Thyroid gland (tissue), 4 donors: ENCODE measurements around the gene PTPN3. TPM values are rescaled to one million over a fixed set of nuclear protein-coding genes. Genes with fewer than 3 reads are reported as not detected.
A peak's percentile ranks its signal among the peaks of the same experiment; 100 is the strongest.
"Not testable (repeated sequence)": the region's sequence is repeated elsewhere in the genome, so short reads cannot be mapped to it uniquely, and the experiment has no call there.

Source experiments
- DNase-seq, 2 donors: peaks; one replicate each; pipeline ENCODE4 v3.0.0-alpha.2; 2019
- H3K27ac ChIP-seq, 3 donors: fragments of 200-600 bp; sonication (generic); 1 replicate in 2 of 3; 2 replicates in 1 of 3; pipeline ENCODE4 v1.5.1; 2016 to 2019; ENCODE audit warnings: mild to moderate bottlenecking in 1 of 3, moderate library complexity in 1 of 3
- H3K27me3 ChIP-seq: fragments of 200-600 bp; sonication (generic); one replicate; pipeline ENCODE4 v1.5.1; 2019
- H3K36me3 ChIP-seq, 2 donors: fragments of 200-600 bp; sonication (generic); one replicate each; pipeline ENCODE4 v1.5.1; 2016 to 2019
- H3K4me1 ChIP-seq, 2 donors: fragments of 200-600 bp; sonication (generic); one replicate each; pipeline ENCODE4 v1.5.1; 2017 to 2019
- H3K4me3 ChIP-seq, 3 donors: fragments of 200-600 bp; sonication (generic); replicated peaks in 1 of 3; 1 replicate in 2 of 3; 2 replicates in 1 of 3; pipeline ENCODE4 v1.5.1; 2016; ENCODE audit warnings: mild to moderate bottlenecking in 1 of 3
- H3K9me3 ChIP-seq: fragments of 200-600 bp; sonication (generic); one replicate; pipeline ENCODE4 v1.5.1; 2017
- CTCF ChIP-seq, 6 experiments: fragments of 200-600 bp in 3 of 6; fragments of 450-650 bp in 3 of 6; sonication (generic) in 3 of 6; IDR thresholded peaks; one replicate each; pipeline ENCODE4 v1.5.1; 2016 to 2019; ENCODE audit warnings: antibody characterized with exemption in 6 of 6, mild to moderate bottlenecking in 2 of 6, inconsistent platforms in 1 of 6, moderate library complexity in 1 of 6
- POLR2A ChIP-seq, 2 donors: fragments of 450-650 bp; IDR thresholded peaks; one replicate each; pipeline ENCODE4 v1.6.1; 2017; ENCODE audit warnings: antibody characterized with exemption in 2 of 2, mild to moderate bottlenecking in 2 of 2, moderate library complexity in 1 of 2
- WGBS, 2 donors: methylation state at CpG; one replicate each; pipeline ENCODE4 v1.1.5; 2017; 5-methylcytosine and 5-hydroxymethylcytosine counted together
- intact Hi-C: fragments of 100-400 bp; cut with DNase I; formaldehyde crosslinking; loops from one replicate; pipeline ENCODE4 v1.15.1; 2023
- total RNA-seq, 4 donors: library from RNA; depleted of rRNA; stranded (reverse); fragments of >200 nt; gene quantifications; one replicate each; pipeline ENCODE4 v1.2.3, GENCODE V29; 2016

PTPN3 gene
- total RNA-seq, 4 donors from 2014 or later = 18.6 to 22.0 (median 21.3) TPM

- peak overlapping the region; percentile 62 to 86 (median 84) for H3K27ac ChIP-seq
- no peaks in the 10 kb centered on the region for H3K36me3 ChIP-seq
- H3K4me1 ChIP-seq = peaks cover 24% of the 10 kb centered on the region in 2 donors
- DNase-seq = no peak
- TF ChIP-seq POLR2A (IDR thresholded peaks at IDR 0.05) = no peak
- TF ChIP-seq CTCF (IDR thresholded peaks at IDR 0.05) = no peak
- WGBS, 2 donors = 69 to 75% methylated on average over 3 of the region's 3 CpGs
- H3K27me3 ChIP-seq = no peaks in the 10 kb centered on the region
- no peak overlapping the region for H3K4me3 ChIP-seq
- intact Hi-C loops = no loop called here
- H3K9me3 ChIP-seq = no peaks in the 10 kb centered on the region
Measured at GRCh38 chr9:109344866-109345265, 153.2 kb downstream of the PTPN3 start.

- WGBS, 2 donors = 92 to 95% methylated on average over 4 of the region's 4 CpGs
- intact Hi-C loops = no loop called here
- Histone ChIP-seq H3K9me3 (no peaks in the 10 kb centered on the region), H3K27me3 (no peaks in the 10 kb centered on the region), H3K36me3 (no peaks in the 10 kb centered on the region), H3K4me3 (no peak overlapping the region), H3K27ac (peak overlapping the region in 1 of 3 donors; percentile 19), H3K4me1 (peaks cover 24% of the 10 kb centered on the region in 2 donors)
- DNase-seq = no peak
- no peak for TF ChIP-seq CTCF (IDR thresholded peaks at IDR 0.05)
- no peak for TF ChIP-seq POLR2A (IDR thresholded peaks at IDR 0.05)
Measured at GRCh38 chr9:109342878-109343277, 155.2 kb downstream of the PTPN3 start.

- 33 to 53% methylated on average over 5 to 6 of the region's 6 CpGs for WGBS, 2 donors
- H3K27me3 ChIP-seq = no peaks in the 10 kb centered on the region
- peaks cover 24% of the 10 kb centered on the region in 2 donors for H3K4me1 ChIP-seq
- no peak overlapping the region for H3K4me3 ChIP-seq
- H3K27ac ChIP-seq = peak overlapping the region; percentile 2 to 48 (median 19)
- peak; percentile 60 to 73 for DNase-seq
- H3K9me3 ChIP-seq = no peaks in the 10 kb centered on the region
- intact Hi-C loops = no loop called here
- H3K36me3 ChIP-seq = no peaks in the 10 kb centered on the region
- TF ChIP-seq CTCF (IDR thresholded peaks at IDR 0.05) (no peak), POLR2A (IDR thresholded peaks at IDR 0.05) (no peak)
Measured at GRCh38 chr9:109341561-109341960, 156.5 kb downstream of the PTPN3 start.

- Histone ChIP-seq H3K4me1 (peaks cover 21 to 22% of the 10 kb centered on the region in 2 donors), H3K27ac (peak overlapping the region in 2 of 3 donors; percentile 19 to 48)
- WGBS, 2 donors = 65 to 66% methylated on average over 7 of the region's 7 CpGs
- H3K27me3 ChIP-seq, H3K4me3 ChIP-seq, H3K9me3 ChIP-seq, H3K36me3 ChIP-seq, intact Hi-C loops: not testable (repeated sequence)
- DNase-seq = peak; percentile 50 to 66
Measured at GRCh38 chr9:109340979-109341378, 157.1 kb downstream of the PTPN3 start.

- Histone ChIP-seq H3K27ac (no peak overlapping the region), H3K4me3 (no peak overlapping the region), H3K36me3 (no peaks in the 10 kb centered on the region), H3K9me3 (no peaks in the 10 kb centered on the region), H3K27me3 (no peaks in the 10 kb centered on the region), H3K4me1 (peaks cover 2 to 13% of the 10 kb centered on the region in 2 donors)
- intact Hi-C loops = no loop called here
- 86 to 87% methylated on average over 3 of the region's 3 CpGs for WGBS, 2 donors
- DNase-seq = no peak
- TF ChIP-seq POLR2A (IDR thresholded peaks at IDR 0.05) (no peak), CTCF (IDR thresholded peaks at IDR 0.05) (no peak)
Measured at GRCh38 chr9:109336409-109336808, 161.7 kb downstream of the PTPN3 start.

- Histone ChIP-seq H3K36me3 (no peaks in the 10 kb centered on the region), H3K27me3 (no peaks in the 10 kb centered on the region), H3K9me3 (no peaks in the 10 kb centered on the region), H3K4me1 (peaks cover 3 to 13% of the 10 kb centered on the region in 2 donors), H3K4me3 (no peak overlapping the region), H3K27ac (no peak overlapping the region)
- intact Hi-C loops = no loop called here
- no peak for DNase-seq
- 83% methylated on average over 2 of the region's 2 CpGs for WGBS, 2 donors
- no peak for TF ChIP-seq POLR2A (IDR thresholded peaks at IDR 0.05)
- no peak for TF ChIP-seq CTCF (IDR thresholded peaks at IDR 0.05)
Measured at GRCh38 chr9:109335929-109336328, 162.2 kb downstream of the PTPN3 start.
